Glutamatergic neuron (in vitro differentiated cells): ENCODE measurements around the gene MARCHF9. TPM values are rescaled to one million over a fixed set of nuclear protein-coding genes. Genes with fewer than 3 reads are reported as not detected.
A peak's percentile ranks its signal among the peaks of the same experiment; 100 is the strongest.

Source experiments
- DNase-seq: peaks from one replicate; pipeline ENCODE4 v3.0.0; 2022
- H3K27ac Mint-ChIP-seq: one replicate; pipeline ENCODE4 v1.8.0; 2020; ENCODE audit warnings: mild to moderate bottlenecking, mixed read lengths, inconsistent platforms; ENCODE audit not compliant: unreplicated experiment
- H3K27me3 Mint-ChIP-seq: one replicate; pipeline ENCODE4 v1.8.0; 2020; ENCODE audit warnings: mild to moderate bottlenecking, moderate library complexity, mixed read lengths, inconsistent platforms; ENCODE audit not compliant: unreplicated experiment
- H3K36me3 Mint-ChIP-seq: one replicate; pipeline ENCODE4 v1.8.0; 2020; ENCODE audit warnings: mild to moderate bottlenecking, mixed read lengths, inconsistent platforms; ENCODE audit not compliant: unreplicated experiment
- H3K4me1 Mint-ChIP-seq: one replicate; pipeline ENCODE4 v1.8.0; 2020; ENCODE audit warnings: mild to moderate bottlenecking, low read depth, mixed read lengths, inconsistent platforms; ENCODE audit not compliant: unreplicated experiment
- H3K4me3 Mint-ChIP-seq: one replicate; pipeline ENCODE4 v1.8.0; 2020; ENCODE audit warnings: mild to moderate bottlenecking, mixed read lengths, inconsistent platforms; ENCODE audit not compliant: unreplicated experiment
- H3K9me3 Mint-ChIP-seq: one replicate; pipeline ENCODE4 v1.8.0; 2020; ENCODE audit warnings: mild to moderate bottlenecking, moderate library complexity, mixed read lengths, inconsistent platforms; ENCODE audit not compliant: unreplicated experiment
- CTCF ChIP-seq: fragments of 200-600 bp; sonication (generic); IDR thresholded peaks from one replicate; pipeline ENCODE4 v1.5.0; 2021; ENCODE audit not compliant: partially characterized antibody, unreplicated experiment
- total RNA-seq: library from RNA; stranded (reverse); fragmentation: NEBNext Ultra II Directional; extraction: Animal tissue kit (Norgen Biotek cat#: 25700); gene quantifications from one replicate; pipeline ENCODE4 v1.2.1, GENCODE V29; 2021; ENCODE audit not compliant: unreplicated experiment

MARCHF9 gene
- total RNA-seq, 1 donor from 2014 or later, result 26.7 TPM

GRCh38 chr12:57781801-57782200 lies 26.9 kb downstream of the MARCHF9 start:
- no peak for TF ChIP-seq CTCF
- no peak for DNase-seq
- Mint-ChIP-seq H3K36me3 (no peaks in the 10 kb centered on the region), H3K27me3 (peaks cover 4% of the 10 kb centered on the region), H3K9me3 (peaks cover 6% of the 10 kb centered on the region), H3K27ac (no peak overlapping the region), H3K4me3 (no peak overlapping the region), H3K4me1 (no peaks in the 10 kb centered on the region)

GRCh38 chr12:57782243-57782607 lies 27.3 kb downstream of the MARCHF9 start:
- TF ChIP-seq CTCF, result no peak
- H3K9me3 Mint-ChIP-seq, result peaks cover 6% of the 10 kb centered on the region
- no peaks in the 10 kb centered on the region for H3K36me3 Mint-ChIP-seq
- DNase-seq, result no peak
- peaks cover 3% of the 10 kb centered on the region for H3K27me3 Mint-ChIP-seq
- no peaks in the 10 kb centered on the region for H3K4me1 Mint-ChIP-seq
- no peak overlapping the region for H3K27ac Mint-ChIP-seq
- H3K4me3 Mint-ChIP-seq, result peak overlapping the region; percentile 97

- H3K9me3 Mint-ChIP-seq, result peaks cover 6% of the 10 kb centered on the region
- H3K27ac Mint-ChIP-seq, result peak within 1 kb of the TSS; percentile 89
- TF ChIP-seq CTCF, result peak; percentile 88
- H3K27me3 Mint-ChIP-seq, result peaks cover 2% of the 10 kb centered on the region
- H3K36me3 Mint-ChIP-seq, result no peaks in the 10 kb centered on the region
- DNase-seq, result peak; percentile 99
- H3K4me3 Mint-ChIP-seq, result peak within 1 kb of the TSS; percentile 97
- H3K4me1 Mint-ChIP-seq, result no peaks in the 10 kb centered on the region
Observed at GRCh38 chr12:57782608-57783465, 27.9 kb downstream of the MARCHF9 start, which contains the start of gene TSFM. Gene TSFM (plus strand): TSS chr12:57782787. CDS start chr12:57782802, 15 bp downstream.

- peak overlapping the region; percentile 97 for H3K4me3 Mint-ChIP-seq
- peaks cover 6% of the 10 kb centered on the region for H3K9me3 Mint-ChIP-seq
- H3K36me3 Mint-ChIP-seq, result no peaks in the 10 kb centered on the region
- DNase-seq, result no peak
- no peak for TF ChIP-seq CTCF
- peak overlapping the region; percentile 89 for H3K27ac Mint-ChIP-seq
- no peaks in the 10 kb centered on the region for H3K4me1 Mint-ChIP-seq
- H3K27me3 Mint-ChIP-seq, result peaks cover 2% of the 10 kb centered on the region
Observed at GRCh38 chr12:57783466-57783801, 28.5 kb downstream of the MARCHF9 start.

GRCh38 chr12:57783861-57784260 lies 29.0 kb downstream of the MARCHF9 start:
- H3K4me3 Mint-ChIP-seq, result peak overlapping the region; percentile 26
- no peak for DNase-seq
- no peak overlapping the region for H3K27ac Mint-ChIP-seq
- H3K4me1 Mint-ChIP-seq, result no peaks in the 10 kb centered on the region
- peaks cover 6% of the 10 kb centered on the region for H3K9me3 Mint-ChIP-seq
- no peaks in the 10 kb centered on the region for H3K36me3 Mint-ChIP-seq
- no peak for TF ChIP-seq CTCF
- peaks cover 2% of the 10 kb centered on the region for H3K27me3 Mint-ChIP-seq
